ENCODE results near the gene AASDH. TPM values are rescaled to one million over a fixed set of nuclear protein-coding genes. Genes with fewer than 3 reads are reported as not detected.

The AASDH gene
- total RNA-seq, 4 donors from 2014 or later: 8.1 to 10.5 (median 9.0) TPM

DNA sequence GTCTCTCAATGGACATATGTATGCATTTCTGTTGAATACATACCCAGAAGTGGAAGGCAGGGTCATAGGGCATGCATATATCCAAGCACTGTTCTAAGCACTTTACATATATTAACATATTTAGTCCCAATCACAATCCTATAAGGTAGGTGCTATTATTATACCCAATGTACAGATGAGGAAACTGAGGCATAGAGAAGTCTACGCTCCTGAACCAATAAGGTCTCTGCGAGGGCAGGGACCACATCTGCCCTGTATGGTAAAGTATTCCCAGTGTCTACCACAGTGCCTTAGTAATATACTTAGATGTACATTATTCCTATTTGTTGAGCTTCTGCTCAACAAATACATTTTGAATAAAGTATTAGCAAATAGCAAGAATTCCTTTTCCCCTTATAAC is 42.9 kb upstream of the AASDH start:
- 94 to 98% methylated on average over 2 of the region's 2 CpGs for WGBS, 2 donors
- TF ChIP-seq, protein P1, sequence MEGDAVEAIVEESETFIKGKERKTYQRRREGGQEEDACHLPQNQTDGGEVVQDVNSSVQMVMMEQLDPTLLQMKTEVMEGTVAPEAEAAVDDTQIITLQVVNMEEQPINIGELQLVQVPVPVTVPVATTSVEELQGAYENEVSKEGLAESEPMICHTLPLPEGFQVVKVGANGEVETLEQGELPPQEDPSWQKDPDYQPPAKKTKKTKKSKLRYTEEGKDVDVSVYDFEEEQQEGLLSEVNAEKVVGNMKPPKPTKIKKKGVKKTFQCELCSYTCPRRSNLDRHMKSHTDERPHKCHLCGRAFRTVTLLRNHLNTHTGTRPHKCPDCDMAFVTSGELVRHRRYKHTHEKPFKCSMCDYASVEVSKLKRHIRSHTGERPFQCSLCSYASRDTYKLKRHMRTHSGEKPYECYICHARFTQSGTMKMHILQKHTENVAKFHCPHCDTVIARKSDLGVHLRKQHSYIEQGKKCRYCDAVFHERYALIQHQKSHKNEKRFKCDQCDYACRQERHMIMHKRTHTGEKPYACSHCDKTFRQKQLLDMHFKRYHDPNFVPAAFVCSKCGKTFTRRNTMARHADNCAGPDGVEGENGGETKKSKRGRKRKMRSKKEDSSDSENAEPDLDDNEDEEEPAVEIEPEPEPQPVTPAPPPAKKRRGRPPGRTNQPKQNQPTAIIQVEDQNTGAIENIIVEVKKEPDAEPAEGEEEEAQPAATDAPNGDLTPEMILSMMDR (IDR thresholded peaks at IDR 0.05): no peak
- TF ChIP-seq POLR2A (IDR thresholded peaks at IDR 0.05): no peak
- H3K4me3 ChIP-seq (ENCODE audit: low read depth, poor library complexity, severe bottlenecking): no peak overlapping the region
- DNase-seq (ENCODE audit: low spot score in 2 of 2): no peak
- intact Hi-C loops (cut with DNase I; ENCODE audit: low total_unique reads): no loop called here

GRCh38 chr4:56427179-56427578 is 39.9 kb upstream of the AASDH start:
- 98 to 100% methylated on average over 1 of the region's 1 CpG for WGBS, 2 donors
- intact Hi-C loops (cut with DNase I; ENCODE audit: low total_unique reads): no loop called here
- DNase-seq (ENCODE audit: low spot score in 2 of 2): no peak
- no peak overlapping the region for H3K4me3 ChIP-seq (ENCODE audit: low read depth, poor library complexity, severe bottlenecking)
- TF ChIP-seq, protein P1 (IDR thresholded peaks at IDR 0.05): no peak
- no peak for TF ChIP-seq POLR2A (IDR thresholded peaks at IDR 0.05)

- 96 to 97% methylated on average over 6 of the region's 6 CpGs for WGBS, 2 donors
- no peak overlapping the region for H3K4me3 ChIP-seq (ENCODE audit: low read depth, poor library complexity, severe bottlenecking)
- intact Hi-C loops (cut with DNase I; ENCODE audit: low total_unique reads): no loop called here
- TF ChIP-seq POLR2A (IDR thresholded peaks at IDR 0.05): no peak
- TF ChIP-seq, protein P1 (IDR thresholded peaks at IDR 0.05): no peak
- no peak for DNase-seq (ENCODE audit: low spot score in 2 of 2)
Observed at GRCh38 chr4:56426273-56426672, 39.0 kb upstream of the AASDH start.

DNA sequence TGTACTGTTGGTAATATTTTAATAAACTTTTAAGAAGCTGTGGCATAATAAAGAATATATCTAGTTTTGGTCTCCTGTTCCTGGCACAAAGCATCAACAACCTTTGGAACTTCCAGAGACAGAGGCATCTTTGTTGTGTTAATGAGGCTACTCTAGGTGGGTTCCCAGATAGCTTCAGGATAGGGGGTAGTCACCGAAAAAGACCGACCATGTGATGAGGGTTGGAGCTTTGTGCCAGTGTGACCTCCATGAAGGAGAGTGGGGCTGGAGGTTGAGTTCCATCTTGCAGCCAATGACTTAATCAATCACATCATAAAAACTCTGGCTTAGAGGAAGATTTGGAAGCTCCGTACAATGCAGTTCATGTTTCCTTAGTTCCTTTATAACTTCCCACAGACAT is 38.2 kb upstream of the AASDH start:
- TF ChIP-seq, protein P1 (IDR thresholded peaks at IDR 0.05): no peak
- no peak for TF ChIP-seq POLR2A (IDR thresholded peaks at IDR 0.05)
- no peak overlapping the region for H3K4me3 ChIP-seq (ENCODE audit: low read depth, poor library complexity, severe bottlenecking)
- DNase-seq (ENCODE audit: low spot score in 2 of 2): no peak
- intact Hi-C loops (cut with DNase I; ENCODE audit: low total_unique reads): no loop called here
- 91 to 92% methylated on average over 3 of the region's 3 CpGs for WGBS, 2 donors

DNA sequence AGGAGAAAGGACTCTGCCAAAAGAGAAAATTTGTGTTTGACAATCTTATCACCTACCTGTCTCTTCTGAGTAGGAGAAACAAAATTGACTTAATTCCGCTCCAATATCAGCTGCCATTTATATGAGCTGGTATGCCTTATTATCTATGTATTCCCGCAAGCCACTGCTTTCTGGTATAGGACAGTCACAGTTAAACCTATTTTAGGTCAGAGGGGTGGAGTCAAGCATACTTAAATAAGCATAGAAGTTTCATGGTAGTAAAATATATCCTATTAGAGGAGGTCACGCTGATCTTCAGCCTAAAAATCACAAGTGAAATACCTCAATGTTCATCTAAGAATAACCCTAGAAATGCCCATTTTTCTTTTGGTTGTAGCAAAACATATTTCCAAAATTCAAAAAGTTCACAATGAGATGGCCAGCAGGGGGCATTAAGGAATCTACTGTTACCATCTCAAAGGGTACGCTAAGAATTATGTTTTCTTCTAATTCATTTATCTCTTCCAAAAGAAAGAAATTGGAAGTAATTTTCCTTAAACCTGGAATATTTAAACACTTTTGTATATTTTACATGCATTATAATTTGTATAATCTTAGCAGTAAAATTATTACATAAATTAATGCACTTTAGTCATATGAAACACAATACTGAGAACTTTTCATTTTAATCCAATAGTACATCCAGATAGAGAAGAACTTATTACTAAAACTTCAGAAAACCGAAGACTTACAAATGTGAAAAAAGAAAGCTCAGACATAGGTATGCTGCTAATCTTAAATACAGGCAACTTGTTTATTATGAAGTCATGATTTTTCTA is 37.6 kb upstream of the AASDH start:
- TF ChIP-seq POLR2A (IDR thresholded peaks at IDR 0.05): no peak
- TF ChIP-seq, protein P1 (IDR thresholded peaks at IDR 0.05): no peak
- intact Hi-C loops (cut with DNase I; ENCODE audit: low total_unique reads): loop anchor here (5.0 kb wide), 1 partner anchor 382 kb away; no protein-coding TSS in a partner anchor
- H3K4me3 ChIP-seq (ENCODE audit: low read depth, poor library complexity, severe bottlenecking): no peak overlapping the region
- no peak for DNase-seq (ENCODE audit: low spot score in 2 of 2)
- WGBS, 2 donors: 47 to 54% methylated on average over 5 of the region's 5 CpGs
